Measurements from ENCODE around the gene SYPL2.

DNA sequence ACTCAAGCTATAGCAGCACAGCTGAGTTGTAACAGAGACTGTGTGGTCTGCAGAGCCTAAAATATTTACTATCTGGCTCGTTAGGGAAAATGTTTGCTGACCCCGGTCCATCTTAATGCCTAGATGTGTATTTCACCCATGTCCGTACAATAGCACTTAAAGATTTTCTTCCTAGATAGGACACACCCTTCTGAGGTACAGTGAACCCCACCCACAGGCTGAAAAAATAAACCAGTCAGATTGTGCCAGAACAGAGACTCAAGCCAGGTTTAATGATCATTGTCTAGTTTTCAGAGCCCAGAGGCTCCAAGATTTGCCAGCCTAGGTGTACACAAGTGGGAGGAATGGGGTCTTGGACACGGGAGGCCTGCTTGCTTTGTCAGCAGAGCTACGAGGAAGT, 37.6 kb downstream of the SYPL2 start:
- TF ChIP-seq, protein P1, sequence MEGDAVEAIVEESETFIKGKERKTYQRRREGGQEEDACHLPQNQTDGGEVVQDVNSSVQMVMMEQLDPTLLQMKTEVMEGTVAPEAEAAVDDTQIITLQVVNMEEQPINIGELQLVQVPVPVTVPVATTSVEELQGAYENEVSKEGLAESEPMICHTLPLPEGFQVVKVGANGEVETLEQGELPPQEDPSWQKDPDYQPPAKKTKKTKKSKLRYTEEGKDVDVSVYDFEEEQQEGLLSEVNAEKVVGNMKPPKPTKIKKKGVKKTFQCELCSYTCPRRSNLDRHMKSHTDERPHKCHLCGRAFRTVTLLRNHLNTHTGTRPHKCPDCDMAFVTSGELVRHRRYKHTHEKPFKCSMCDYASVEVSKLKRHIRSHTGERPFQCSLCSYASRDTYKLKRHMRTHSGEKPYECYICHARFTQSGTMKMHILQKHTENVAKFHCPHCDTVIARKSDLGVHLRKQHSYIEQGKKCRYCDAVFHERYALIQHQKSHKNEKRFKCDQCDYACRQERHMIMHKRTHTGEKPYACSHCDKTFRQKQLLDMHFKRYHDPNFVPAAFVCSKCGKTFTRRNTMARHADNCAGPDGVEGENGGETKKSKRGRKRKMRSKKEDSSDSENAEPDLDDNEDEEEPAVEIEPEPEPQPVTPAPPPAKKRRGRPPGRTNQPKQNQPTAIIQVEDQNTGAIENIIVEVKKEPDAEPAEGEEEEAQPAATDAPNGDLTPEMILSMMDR (IDR thresholded peaks at IDR 0.05; ENCODE audit: low read depth, low read length, missing input control) = no peak
- TF ChIP-seq YY1 (IDR thresholded peaks at IDR 0.05) (no peak), EGR1 (IDR thresholded peaks at IDR 0.05; ENCODE audit: low read depth in 2 of 2) (no peak), RAD21 (IDR thresholded peaks at IDR 0.05) (no peak), FOXA1 (IDR thresholded peaks at IDR 0.05) (no peak), GABPA (IDR thresholded peaks at IDR 0.05 in 1 of 2, conservative IDR thresholded peaks at IDR 0.05 in 1 of 2) (no peak), HNF4A (conservative IDR thresholded peaks at IDR 0.05) (no peak), JUND (IDR thresholded peaks at IDR 0.05) (no peak), RXRA (IDR thresholded peaks at IDR 0.05) (no peak), TAF1 (conservative IDR thresholded peaks at IDR 0.05) (no peak), FOXA2 (IDR thresholded peaks at IDR 0.05) (no peak)
- TF ChIP-seq, protein P2, sequence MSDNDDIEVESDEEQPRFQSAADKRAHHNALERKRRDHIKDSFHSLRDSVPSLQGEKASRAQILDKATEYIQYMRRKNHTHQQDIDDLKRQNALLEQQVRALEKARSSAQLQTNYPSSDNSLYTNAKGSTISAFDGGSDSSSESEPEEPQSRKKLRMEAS (IDR thresholded peaks at IDR 0.05) = no peak
- TF ChIP-seq, protein P3, sequence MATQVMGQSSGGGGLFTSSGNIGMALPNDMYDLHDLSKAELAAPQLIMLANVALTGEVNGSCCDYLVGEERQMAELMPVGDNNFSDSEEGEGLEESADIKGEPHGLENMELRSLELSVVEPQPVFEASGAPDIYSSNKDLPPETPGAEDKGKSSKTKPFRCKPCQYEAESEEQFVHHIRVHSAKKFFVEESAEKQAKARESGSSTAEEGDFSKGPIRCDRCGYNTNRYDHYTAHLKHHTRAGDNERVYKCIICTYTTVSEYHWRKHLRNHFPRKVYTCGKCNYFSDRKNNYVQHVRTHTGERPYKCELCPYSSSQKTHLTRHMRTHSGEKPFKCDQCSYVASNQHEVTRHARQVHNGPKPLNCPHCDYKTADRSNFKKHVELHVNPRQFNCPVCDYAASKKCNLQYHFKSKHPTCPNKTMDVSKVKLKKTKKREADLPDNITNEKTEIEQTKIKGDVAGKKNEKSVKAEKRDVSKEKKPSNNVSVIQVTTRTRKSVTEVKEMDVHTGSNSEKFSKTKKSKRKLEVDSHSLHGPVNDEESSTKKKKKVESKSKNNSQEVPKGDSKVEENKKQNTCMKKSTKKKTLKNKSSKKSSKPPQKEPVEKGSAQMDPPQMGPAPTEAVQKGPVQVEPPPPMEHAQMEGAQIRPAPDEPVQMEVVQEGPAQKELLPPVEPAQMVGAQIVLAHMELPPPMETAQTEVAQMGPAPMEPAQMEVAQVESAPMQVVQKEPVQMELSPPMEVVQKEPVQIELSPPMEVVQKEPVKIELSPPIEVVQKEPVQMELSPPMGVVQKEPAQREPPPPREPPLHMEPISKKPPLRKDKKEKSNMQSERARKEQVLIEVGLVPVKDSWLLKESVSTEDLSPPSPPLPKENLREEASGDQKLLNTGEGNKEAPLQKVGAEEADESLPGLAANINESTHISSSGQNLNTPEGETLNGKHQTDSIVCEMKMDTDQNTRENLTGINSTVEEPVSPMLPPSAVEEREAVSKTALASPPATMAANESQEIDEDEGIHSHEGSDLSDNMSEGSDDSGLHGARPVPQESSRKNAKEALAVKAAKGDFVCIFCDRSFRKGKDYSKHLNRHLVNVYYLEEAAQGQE (IDR thresholded peaks at IDR 0.05) = no peak
- TF ChIP-seq, protein P4, sequence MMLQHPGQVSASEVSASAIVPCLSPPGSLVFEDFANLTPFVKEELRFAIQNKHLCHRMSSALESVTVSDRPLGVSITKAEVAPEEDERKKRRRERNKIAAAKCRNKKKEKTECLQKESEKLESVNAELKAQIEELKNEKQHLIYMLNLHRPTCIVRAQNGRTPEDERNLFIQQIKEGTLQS (IDR thresholded peaks at IDR 0.05) = no peak
